HCT116 (cell line): ENCODE measurements around the gene WNK1.

Experiments used
- CEBPB ChIP-seq: IDR thresholded peaks from 2 replicates; pipeline ENCODE4 v1.6.1; 2012; ENCODE audit warnings: low read depth
- CTCF ChIP-seq, 3 experiments: fragments of 200-600 bp in 1 of 3; sonication (generic) in 1 of 3; IDR thresholded peaks in 2 of 3; conservative IDR thresholded peaks in 1 of 3; 2 replicates each; pipeline ENCODE4 v1.5.1; 2012 to 2017; ENCODE audit warnings: low read depth in 2 of 3, low read length in 2 of 3, antibody characterized with exemption in 1 of 3, borderline replicate concordance in 1 of 3, control low read depth in 1 of 3, mild to moderate bottlenecking in 1 of 3, mixed read lengths in 1 of 3, mixed run types in 1 of 3, moderate library complexity in 1 of 3; ENCODE audit not compliant: insufficient read depth in 1 of 3
- EGR1 ChIP-seq: IDR thresholded peaks from 2 replicates; pipeline ENCODE4 v1.6.1; 2012; ENCODE audit warnings: low read depth
- EZH2phosphoT487 ChIP-seq: fragments of 200-600 bp; IDR thresholded peaks from 2 replicates; pipeline ENCODE4 v1.6.1; 2018; ENCODE audit warnings: antibody characterized with exemption, borderline replicate concordance
- MAX ChIP-seq: IDR thresholded peaks from 2 replicates; pipeline ENCODE4 v1.6.1; 2012
- POLR2A ChIP-seq: IDR thresholded peaks from 2 replicates; pipeline ENCODE4 v1.7.0; 2011; ENCODE audit warnings: borderline replicate concordance; ENCODE audit not compliant: insufficient read depth, insufficient read length; ENCODE audit errors: extremely low read depth
- POLR2AphosphoS5 ChIP-seq: IDR thresholded peaks from 2 replicates; pipeline ENCODE4 v1.6.1; 2011; ENCODE audit warnings: mild to moderate bottlenecking, low read depth, low read length, moderate library complexity
- RAD21 ChIP-seq: IDR thresholded peaks from 2 replicates; pipeline ENCODE4 v1.6.1; 2012; ENCODE audit warnings: low read depth, mild to moderate bottlenecking
- TF ChIP-seq, protein P1 (sequence below): IDR thresholded peaks from 2 replicates; pipeline ENCODE4 v1.6.1; 2012

- TF ChIP-seq POLR2AphosphoS5 (no peak), CTCF (IDR thresholded peaks at IDR 0.05 in 2 of 3, conservative IDR thresholded peaks at IDR 0.05 in 1 of 3; ENCODE audit: borderline replicate concordance in 1 of 3, insufficient read depth in 1 of 3, low read depth in 2 of 3, low read length in 2 of 3) (no peak), EZH2phosphoT487 (no peak), CEBPB (no peak), POLR2A (no peak), RAD21 (no peak), MAX (no peak), EGR1 (no peak)
- TF ChIP-seq, protein P1, sequence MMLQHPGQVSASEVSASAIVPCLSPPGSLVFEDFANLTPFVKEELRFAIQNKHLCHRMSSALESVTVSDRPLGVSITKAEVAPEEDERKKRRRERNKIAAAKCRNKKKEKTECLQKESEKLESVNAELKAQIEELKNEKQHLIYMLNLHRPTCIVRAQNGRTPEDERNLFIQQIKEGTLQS: no peak
Observed at GRCh38 chr12:737122-737739, 15.1 kb upstream of the WNK1 start.
